ENCODE measurements around the gene FADS6.

DNA sequence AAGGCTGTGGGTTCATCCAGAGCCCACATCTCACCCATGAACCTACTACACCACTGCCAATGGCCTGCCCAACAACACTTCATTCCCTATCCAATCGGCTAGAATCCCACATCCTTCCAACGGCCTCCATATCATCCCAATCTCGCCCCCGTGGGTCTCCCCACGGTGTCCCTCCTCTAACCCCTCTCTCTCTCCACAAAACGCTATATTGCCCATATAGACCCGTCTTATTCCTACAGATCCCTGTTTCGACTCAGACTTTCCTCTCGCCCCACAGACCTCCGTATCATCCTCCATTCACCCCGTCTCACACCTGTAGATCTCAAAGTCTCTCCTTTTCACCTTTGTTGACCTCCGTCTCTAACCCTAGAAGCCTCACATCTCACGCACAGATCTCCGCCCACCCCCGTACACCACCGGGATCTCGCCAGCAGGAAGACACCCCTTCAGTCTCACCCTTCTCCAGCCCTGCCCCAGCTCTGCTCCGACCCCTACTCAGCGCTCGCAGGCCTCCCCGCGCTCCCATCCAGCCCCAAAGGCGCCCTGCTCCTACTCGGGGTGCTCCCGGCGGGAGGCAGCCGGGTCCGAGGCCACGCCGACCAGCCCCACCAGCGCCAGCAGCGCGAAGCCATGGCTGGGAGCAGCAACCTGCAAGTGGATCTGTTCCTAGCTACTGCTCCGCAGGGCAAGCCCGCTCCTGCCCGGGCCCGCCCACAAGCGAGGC lies 21.0 kb downstream of the FADS6 start, which contains the start of gene FDXR:
- TF ChIP-seq, protein P1, sequence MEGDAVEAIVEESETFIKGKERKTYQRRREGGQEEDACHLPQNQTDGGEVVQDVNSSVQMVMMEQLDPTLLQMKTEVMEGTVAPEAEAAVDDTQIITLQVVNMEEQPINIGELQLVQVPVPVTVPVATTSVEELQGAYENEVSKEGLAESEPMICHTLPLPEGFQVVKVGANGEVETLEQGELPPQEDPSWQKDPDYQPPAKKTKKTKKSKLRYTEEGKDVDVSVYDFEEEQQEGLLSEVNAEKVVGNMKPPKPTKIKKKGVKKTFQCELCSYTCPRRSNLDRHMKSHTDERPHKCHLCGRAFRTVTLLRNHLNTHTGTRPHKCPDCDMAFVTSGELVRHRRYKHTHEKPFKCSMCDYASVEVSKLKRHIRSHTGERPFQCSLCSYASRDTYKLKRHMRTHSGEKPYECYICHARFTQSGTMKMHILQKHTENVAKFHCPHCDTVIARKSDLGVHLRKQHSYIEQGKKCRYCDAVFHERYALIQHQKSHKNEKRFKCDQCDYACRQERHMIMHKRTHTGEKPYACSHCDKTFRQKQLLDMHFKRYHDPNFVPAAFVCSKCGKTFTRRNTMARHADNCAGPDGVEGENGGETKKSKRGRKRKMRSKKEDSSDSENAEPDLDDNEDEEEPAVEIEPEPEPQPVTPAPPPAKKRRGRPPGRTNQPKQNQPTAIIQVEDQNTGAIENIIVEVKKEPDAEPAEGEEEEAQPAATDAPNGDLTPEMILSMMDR (IDR thresholded peaks at IDR 0.05), result no peak
- no peak for TF ChIP-seq EP300 (IDR thresholded peaks at IDR 0.05; ENCODE audit: borderline replicate concordance in 1 of 2, low read depth in 1 of 2, low read length in 1 of 2)
- TF ChIP-seq POLR2AphosphoS5 (IDR thresholded peaks at IDR 0.05; ENCODE audit: low read depth, low read length), result peak; percentile 99
- TF ChIP-seq RAD21 (IDR thresholded peaks at IDR 0.05; ENCODE audit: low read length), result no peak
- TF ChIP-seq, protein P2, sequence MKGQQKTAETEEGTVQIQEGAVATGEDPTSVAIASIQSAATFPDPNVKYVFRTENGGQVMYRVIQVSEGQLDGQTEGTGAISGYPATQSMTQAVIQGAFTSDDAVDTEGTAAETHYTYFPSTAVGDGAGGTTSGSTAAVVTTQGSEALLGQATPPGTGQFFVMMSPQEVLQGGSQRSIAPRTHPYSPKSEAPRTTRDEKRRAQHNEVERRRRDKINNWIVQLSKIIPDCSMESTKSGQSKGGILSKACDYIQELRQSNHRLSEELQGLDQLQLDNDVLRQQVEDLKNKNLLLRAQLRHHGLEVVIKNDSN (IDR thresholded peaks at IDR 0.05; ENCODE audit: borderline replicate concordance, low read depth), result no peak
- TF ChIP-seq, protein P3, sequence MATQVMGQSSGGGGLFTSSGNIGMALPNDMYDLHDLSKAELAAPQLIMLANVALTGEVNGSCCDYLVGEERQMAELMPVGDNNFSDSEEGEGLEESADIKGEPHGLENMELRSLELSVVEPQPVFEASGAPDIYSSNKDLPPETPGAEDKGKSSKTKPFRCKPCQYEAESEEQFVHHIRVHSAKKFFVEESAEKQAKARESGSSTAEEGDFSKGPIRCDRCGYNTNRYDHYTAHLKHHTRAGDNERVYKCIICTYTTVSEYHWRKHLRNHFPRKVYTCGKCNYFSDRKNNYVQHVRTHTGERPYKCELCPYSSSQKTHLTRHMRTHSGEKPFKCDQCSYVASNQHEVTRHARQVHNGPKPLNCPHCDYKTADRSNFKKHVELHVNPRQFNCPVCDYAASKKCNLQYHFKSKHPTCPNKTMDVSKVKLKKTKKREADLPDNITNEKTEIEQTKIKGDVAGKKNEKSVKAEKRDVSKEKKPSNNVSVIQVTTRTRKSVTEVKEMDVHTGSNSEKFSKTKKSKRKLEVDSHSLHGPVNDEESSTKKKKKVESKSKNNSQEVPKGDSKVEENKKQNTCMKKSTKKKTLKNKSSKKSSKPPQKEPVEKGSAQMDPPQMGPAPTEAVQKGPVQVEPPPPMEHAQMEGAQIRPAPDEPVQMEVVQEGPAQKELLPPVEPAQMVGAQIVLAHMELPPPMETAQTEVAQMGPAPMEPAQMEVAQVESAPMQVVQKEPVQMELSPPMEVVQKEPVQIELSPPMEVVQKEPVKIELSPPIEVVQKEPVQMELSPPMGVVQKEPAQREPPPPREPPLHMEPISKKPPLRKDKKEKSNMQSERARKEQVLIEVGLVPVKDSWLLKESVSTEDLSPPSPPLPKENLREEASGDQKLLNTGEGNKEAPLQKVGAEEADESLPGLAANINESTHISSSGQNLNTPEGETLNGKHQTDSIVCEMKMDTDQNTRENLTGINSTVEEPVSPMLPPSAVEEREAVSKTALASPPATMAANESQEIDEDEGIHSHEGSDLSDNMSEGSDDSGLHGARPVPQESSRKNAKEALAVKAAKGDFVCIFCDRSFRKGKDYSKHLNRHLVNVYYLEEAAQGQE (IDR thresholded peaks at IDR 0.05; ENCODE audit: low read depth, low read length), result peak; percentile 50; the same call in 1 of the 2 replicates
